NCI-H2029 (cell line): ENCODE measurements around the gene DCBLD2.
"Not testable (repeated sequence)": the region's sequence is repeated elsewhere in the genome, so short reads cannot be mapped to it uniquely, and the experiment has no call there.

Experiments used
- DNase-seq: peaks from one replicate; lab custom pipeline; 2025; lab: John Stamatoyannopoulos, UW

The DCBLD2 gene

DNA sequence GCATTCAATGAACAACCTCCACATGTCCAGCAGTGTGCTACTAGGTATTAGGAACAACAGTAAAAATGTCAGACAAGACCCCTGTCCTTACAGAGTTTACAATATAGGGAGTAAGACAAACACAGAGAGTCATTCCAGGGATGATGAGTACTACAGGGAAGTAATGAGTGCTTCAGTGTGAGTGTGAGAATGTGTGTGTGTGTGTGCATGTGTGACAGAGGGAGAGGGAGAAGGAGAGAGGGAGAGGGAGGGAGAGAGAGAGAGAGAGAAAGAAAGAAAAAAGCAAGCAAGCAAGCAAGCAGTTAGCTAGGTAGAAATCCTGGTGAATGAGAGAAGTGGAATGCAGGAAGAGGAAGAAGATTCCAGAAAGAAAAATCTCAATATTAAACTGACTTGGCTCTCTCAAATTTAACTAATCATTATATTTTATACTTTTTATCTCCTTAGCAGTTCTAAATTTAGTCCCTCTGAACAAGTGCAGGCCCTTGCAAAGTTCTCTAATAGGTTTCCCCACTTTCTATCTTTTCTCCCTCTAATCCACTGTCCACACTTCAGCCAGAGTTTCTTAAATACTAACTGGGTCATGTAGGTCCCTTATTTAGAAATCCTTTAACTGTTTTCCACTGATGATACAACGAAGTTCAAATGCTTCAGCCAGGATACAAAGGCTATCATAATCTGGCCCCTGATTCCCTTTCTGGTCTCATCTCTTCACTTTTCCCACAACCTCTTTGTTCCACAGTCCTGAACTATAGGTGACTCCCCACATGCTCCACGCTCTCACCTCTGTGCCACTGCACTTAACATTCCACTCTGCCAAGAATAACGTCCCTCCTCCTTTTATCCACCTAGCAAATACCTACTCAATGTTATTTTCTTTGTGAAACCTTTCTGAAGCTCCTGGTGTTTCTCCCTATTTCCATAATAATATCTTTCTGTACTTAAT lies 10.3 kb downstream of the DCBLD2 start:
- DNase-seq = no peak

DNA sequence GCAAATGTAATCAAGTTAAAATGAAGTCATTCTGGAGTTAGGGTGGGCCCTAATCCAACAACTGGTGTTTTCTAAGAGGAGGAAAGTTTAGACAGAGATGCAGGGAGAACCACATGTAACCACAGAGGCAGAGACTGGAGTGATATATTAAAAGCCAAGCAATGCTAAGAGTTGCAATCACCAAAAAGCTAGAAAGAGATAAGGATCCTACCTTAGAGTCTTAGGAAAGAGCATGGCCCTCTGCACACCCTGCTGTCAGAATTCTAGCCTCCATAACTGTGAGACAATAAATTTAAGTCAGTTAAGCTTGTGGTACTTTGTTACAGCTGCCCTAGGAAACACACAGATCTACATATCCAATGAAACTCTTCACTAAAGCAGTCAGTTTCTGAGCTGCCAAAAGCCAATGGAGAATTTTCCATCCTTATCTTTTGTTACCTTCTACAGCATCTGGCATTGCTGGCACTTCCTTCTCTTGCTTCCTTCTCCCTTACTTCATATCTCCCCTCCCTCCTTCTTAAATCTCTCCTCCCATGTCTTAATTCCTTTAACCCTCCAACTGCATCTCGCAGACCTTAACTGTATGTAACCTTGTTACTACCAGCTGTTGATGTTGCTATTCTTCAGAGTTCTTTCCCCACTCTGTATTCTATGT lies 11.2 kb downstream of the DCBLD2 start:
- DNase-seq = no peak

- DNase-seq = no peak
Measured at GRCh38 chr3:98887684-98888083, 13.8 kb downstream of the DCBLD2 start.

DNA sequence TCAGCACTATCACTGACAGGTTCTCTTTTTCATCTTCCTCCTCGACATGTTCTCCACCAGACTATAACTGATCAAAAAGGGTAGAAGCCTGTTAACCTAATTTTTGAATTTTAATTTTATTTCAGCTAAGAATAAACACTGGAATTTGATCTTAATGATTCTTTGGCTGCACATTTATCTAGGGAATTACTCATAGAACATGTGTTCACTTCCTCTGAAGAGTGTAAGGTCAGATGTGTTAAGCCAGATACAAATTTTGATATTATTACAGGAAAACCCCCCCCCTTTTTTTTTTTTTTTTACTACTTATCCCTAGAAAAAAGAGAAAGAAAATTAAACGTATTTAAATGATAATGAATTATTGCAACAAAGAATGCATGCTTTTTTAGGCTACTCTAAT lies 15.0 kb downstream of the DCBLD2 start:
- no peak for DNase-seq

- no peak for DNase-seq
Measured at GRCh38 chr3:98885851-98886250, 15.6 kb downstream of the DCBLD2 start.

GRCh38 chr3:98884675-98885371 lies 16.7 kb downstream of the DCBLD2 start:
- no peak for DNase-seq

- not testable (repeated sequence) for DNase-seq
Measured at GRCh38 chr3:98882614-98883333, 18.7 kb downstream of the DCBLD2 start.

- DNase-seq = no peak
Measured at GRCh38 chr3:98877132-98877531, 24.4 kb downstream of the DCBLD2 start.

DNA sequence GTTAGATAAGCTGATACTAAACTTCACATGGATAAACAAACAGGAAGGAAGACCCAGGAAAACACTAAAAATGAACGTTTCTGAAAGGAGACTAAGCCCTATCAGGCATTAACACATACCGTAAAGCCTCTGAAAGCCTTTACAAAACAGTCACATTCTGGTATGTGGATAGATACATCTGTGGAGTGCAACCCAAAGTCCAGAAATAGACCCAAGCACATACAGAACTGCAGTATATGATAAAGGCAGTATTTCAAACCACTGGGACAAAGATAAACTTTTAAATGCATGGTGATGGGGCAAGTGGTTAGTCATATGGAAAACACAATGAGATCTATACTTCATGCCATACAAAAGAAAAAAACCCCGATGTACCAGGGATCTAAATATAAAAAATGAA lies 26.0 kb downstream of the DCBLD2 start:
- no peak for DNase-seq

DNA sequence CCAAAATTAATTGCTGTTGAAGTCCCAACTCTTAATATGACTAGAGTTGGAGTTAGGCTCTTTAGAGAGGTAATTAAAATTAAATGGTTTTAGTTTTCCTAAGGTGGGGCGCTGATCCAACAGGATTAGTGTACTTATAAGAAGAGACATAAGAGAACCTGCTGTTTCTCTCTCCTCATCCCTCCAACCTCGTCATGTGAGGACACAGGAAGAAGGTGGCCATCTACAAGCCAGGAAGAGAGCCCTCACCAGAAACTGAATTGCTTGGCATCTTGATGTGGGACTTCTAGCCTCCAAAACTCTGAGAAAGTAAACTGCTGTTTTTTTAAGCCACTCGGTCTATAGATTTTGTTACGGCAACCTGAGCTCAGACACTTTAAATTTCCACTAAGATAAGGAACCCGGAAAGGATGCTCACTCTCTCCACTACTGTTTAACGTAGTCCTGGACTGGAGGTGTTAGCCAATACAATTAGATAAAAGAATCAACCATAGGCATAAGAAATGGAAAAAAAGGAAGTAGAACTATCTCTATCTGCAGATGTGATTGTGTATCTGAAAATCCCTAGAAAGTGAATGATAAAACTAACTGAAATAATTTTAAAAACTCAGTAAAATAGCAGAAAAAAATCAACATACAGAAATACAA lies 26.8 kb downstream of the DCBLD2 start:
- DNase-seq = no peak

- DNase-seq = no peak
Measured at GRCh38 chr3:98869391-98869790, 32.1 kb downstream of the DCBLD2 start.

DNA sequence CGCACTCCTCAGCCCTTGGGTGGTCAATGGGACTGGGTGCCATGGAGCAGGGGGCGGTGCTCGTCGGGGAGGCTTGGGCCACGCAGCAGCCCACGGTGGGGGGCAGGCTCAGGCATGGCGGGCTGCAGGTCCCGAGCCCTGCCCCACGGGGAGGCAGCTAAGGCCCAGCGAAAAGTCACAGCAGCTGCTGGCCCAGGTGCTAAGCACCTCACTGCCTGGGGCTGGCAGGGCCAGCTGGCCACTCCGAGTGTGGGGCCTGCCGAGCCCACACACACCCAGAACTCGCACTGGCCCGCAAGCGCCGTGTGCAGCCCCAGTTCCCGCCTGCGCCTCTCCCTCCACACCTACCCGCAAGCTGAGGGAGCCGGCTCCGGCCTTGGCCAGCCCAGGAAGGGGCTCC lies 43.5 kb downstream of the DCBLD2 start:
- DNase-seq = not testable (repeated sequence)

DNA sequence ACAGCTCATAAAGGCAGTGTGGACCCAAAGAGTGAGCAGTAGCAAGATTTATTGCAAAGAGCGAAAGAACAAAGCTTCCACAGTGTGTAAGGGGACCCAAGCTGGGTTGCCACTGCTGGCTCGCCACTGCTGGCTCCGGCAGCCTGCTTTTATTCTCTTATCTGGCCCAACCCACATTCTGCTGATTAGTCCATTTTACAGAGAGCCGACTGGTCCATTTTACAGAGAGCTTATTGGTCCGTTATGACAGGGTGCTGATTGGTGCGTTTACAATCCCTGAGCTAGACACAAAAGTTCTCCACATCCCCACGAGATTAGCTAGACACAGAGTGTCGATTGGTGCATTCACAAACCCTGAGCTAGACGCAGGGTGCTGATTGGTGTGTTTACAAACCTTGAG lies 44.2 kb downstream of the DCBLD2 start:
- not testable (repeated sequence) for DNase-seq

DNA sequence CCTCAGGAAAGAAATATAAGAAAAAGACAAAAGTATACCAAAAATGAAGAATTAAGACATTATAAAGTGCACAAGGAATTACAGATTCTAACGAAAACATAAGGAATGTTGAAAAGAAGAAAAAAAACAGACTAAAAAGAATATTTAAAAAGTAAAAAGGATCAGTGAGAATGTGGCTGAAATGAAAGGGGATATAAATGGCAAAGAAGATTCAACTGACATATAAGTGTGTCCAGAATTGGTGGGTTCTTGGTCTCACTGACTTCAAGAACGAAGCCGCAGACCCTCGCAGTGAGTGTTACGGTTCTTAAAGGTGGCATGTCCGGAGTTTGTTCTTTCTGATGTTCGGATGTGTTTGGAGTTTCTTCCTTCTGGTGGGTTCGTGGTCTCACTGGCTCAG lies 44.8 kb downstream of the DCBLD2 start:
- DNase-seq = no peak

DNA sequence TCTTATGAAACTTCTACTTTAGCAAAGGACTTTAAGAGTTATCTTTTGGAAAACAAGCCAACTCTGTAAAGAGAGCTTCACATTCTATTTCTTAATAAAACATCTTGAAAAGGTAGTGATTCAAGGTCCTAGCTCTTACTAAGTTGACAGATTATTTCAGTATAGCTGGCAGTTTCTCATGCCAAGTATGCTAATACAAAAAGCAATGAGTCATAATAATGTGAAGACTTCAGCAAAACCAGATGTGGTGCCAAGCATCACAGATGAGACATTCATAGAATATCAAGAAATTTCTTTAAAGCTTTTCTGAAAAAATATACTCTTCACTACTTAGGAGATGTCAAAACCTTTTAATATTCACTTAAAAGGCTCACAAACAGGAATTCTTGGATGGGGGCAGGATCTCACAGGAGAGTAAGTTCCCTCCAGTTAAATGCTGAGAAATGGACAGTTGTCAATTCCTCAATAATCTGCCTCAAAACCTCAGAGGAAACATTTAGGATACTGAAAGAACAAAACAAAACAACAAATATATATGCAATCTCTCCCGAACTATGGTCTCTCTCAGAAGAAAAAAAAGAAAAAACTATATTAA lies 45.6 kb downstream of the DCBLD2 start:
- no peak for DNase-seq

- no peak for DNase-seq
Measured at GRCh38 chr3:98848108-98848507, 53.4 kb downstream of the DCBLD2 start.

- DNase-seq = no peak
Measured at GRCh38 chr3:98846101-98846500, 55.4 kb downstream of the DCBLD2 start.

GRCh38 chr3:98843266-98843959 lies 58.1 kb downstream of the DCBLD2 start:
- no peak for DNase-seq

- no peak for DNase-seq
Measured at GRCh38 chr3:98839846-98840245, 61.6 kb downstream of the DCBLD2 start.

GRCh38 chr3:98831060-98831459 lies 70.4 kb downstream of the DCBLD2 start:
- not testable (repeated sequence) for DNase-seq
